Stimulated activated CD4-positive, alpha-beta T cell treated with anti-CD3 and anti-CD28 coated beads, Interleukin-4, amount 100 ng/mL, for 1 hour (primary cell): ENCODE results near the gene EEPD1.

Experiments used
- DNase-seq: peaks from one replicate; pipeline ENCODE4 v3.0.0-alpha.2; 2020

EEPD1 gene

GRCh38 chr7:36262309-36263094, 109.4 kb downstream of the EEPD1 start:
- DNase-seq = no peak

- DNase-seq = no peak
These were observed 110.0 kb downstream of the EEPD1 start for GRCh38 chr7:36263095-36263484.

DNA sequence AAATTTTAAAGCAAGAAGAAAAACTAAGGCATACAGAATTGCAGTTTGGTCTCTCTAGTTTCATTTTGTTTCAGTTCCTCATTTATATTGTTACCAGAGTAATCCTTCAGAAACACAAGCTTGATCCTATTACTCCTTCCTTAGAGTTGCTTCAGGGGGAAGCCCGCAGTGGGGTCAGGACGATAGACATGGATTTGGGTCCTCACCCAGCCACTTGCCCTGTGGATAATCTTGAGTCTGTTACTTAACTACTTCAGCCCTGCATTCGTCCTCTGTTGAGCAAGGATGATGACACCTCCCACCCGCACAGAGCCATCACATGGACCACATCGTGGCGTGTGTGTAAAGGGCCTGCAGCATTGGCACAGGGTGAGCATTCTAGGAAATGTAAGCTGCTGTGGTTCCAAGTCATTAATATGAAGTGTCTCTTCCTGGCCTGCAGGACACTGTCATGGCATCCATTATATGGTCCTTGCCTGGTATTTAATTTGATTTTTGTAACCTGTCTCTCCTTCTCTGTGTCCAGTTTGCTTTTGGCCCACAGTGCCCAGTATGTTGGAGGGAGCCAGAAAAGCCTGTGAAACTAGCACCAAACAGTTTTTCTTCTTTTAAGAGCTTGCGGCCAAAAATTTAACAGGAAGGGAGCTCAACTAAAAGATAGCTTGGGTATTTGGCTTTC, 111.2 kb downstream of the EEPD1 start:
- DNase-seq = no peak

DNA sequence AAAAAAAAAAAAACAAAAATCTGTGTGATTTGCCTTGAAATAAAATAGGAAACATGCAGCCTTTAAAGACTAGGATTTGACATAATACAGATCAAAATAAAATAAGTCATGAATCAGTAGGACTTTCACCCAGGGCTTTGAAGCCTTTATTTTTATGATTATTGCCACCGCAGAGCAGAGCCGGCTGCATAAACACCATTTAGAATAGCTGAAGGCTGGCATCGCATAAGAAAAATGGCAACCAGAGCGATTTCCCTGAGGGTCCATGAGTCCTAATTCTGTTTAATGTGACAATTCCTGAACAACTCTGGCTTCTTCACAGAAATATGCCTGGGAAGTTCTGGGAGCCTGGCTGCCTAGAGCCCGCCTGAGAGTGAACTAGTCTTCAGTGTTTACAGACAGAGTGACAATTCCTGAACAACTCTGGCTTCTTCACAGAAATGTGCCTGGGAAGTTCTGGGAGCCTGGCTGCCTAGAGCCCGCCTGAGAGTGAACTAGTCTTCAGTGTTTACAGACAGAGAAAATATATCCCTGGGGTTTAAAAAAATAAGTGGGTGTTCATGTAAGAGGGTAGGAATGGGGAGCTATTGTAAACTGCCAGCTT, 112.0 kb downstream of the EEPD1 start:
- no peak for DNase-seq

GRCh38 chr7:36265680-36266079, 112.6 kb downstream of the EEPD1 start:
- DNase-seq = no peak

DNA sequence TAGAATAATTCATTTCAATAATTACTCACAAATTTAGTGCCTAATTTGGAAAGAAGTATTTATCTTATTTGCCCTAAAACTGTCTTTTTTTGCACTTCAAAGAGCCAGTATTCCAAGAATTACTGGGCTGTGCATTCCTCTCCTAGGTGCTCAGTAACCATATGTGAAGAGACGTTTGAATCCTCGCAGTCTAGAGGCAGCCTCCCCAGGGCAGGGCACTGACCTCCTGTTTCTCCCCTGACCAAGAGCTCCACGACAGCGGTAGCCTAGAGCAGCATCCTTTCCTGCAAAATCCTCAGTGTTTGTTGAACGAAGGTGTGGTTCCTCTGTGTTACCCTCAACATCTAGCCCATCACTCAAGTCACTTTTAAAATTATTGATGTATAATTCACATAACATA, 113.1 kb downstream of the EEPD1 start:
- DNase-seq = no peak

DNA sequence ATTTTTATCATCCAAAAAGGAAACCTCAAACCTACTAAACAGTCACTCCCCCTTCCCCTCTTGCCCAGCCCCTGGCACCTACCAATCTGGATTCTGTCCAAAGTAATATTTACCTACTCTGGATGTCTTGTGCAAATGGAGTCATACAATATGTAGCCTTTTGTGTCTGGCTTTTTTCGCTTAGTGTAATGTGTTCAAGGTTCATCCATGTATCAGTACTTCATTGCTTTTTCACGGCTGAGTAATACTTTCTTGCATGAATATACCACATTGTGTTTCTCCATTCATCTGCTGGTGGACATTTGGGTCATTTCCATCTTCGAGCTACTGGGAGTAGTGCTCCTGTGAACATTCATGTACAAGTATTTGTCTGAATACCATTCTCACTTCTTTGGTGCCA, 113.6 kb downstream of the EEPD1 start:
- no peak for DNase-seq

- DNase-seq = no peak
These were observed 119.1 kb downstream of the EEPD1 start for GRCh38 chr7:36272211-36272566.

DNA sequence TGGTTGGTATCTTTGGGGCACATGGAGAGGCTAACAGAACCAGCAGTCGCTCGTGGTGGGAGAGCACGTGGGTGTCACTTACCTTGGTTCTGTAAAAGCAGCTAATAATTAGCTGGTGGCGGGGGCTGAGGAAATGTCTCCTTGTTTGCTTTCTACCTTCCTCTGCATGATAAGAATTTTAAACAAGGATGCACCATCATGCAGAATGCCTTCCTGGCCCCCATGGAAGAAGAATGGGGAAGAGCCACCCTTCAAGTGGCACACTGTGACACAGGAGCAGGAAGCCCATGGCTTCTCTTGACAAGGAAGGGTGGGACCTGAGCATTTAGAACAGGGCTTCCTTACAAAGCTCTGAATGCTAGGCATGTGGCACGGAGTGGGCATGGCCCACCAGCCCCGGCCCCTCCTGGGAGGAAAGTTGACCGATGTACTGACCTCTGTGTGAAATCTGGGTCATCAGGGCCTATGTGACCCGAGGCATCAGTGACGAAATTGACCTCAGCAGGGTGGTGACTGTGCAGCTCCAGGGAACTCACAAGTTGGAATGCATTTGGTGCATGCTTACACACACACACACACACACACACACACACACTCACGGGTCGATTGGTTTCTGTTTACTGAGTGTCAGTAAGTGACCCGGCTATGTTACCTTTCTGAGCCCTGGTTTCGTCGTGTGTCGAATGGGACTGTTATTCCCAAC, 119.7 kb downstream of the EEPD1 start:
- DNase-seq = no peak

GRCh38 chr7:36273836-36274235, 120.8 kb downstream of the EEPD1 start:
- DNase-seq = no peak

GRCh38 chr7:36275735-36276284, 122.8 kb downstream of the EEPD1 start:
- DNase-seq = no peak

DNA sequence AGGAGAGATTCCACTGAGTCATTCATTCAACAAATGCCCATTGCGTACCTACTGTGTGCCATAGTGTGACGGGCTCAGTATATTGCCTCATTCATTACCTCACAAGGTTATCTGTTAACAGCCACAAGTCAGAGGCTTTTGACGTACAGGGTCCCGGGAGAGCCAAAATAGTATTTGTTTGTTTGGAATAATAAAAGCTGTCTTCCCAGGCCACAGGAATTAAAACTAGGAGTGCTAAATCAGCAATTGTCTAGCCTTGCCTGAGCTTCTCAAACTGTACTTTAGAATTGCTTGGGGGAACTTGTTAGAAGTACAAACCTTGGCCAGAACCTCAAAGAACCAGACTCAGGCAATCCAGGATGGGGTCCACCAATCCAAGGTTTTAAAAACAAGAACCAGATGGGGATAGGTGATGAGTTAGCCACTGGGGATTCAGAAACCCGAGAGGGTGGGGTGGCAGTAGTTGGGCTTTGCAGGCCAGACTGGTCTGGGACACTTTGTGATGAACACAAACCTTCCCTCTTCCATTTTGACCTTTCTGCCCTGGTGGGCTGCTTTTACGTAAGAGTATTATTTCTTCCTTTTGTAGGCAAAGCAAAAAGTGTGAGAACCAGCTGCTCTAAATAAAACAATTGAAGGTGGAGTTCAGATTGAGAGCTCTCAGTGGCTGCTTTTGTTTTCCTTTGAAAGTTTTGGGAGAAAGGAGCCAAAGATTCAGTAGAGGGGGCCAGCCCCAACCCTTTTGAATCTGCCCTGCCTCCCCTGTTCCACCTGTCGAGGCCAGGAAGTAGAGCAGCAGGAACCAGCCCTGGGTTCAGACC, 123.6 kb downstream of the EEPD1 start:
- DNase-seq = no peak

DNA sequence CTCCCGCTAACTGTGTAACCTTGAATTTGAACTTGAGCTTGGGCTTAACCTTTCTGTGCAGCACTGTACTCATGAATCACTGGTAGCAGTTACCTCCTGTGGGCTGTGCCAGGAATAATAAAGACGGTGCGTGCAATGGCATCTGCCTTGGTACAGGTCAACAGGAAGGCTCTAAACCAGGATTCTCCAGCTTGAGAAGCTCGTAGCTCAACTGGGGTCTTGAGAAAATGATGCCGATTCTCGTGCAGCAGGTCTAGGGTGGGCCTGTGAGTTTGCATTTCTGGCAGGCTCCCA, 124.1 kb downstream of the EEPD1 start:
- no peak for DNase-seq

DNA sequence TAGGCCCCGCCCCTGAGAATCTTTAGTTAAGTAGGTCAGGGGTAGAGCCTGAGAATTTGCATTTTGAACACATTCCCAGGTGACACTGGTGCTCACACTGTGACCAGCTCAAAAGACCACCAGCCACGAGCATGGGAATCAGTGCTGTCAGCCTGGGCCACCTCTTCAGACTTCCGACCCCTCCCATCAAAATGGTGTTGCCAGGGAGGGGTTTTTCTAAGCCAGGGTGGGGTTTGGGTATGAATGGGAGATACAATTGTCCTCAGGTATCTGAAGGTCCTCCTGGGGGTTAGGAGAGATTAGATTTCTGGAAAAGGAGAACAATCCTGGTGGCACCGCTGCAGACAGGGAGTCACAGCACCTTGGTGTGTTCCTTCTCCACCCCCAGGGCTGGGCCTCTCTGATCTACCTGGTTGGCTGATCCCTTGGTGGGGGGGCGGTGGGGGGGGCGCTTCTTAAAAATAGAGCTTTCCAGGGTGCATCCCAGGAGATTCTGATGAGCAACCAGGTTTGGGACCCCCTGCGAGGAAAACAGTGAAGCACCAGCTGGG, 125.1 kb downstream of the EEPD1 start:
- DNase-seq = no peak

DNA sequence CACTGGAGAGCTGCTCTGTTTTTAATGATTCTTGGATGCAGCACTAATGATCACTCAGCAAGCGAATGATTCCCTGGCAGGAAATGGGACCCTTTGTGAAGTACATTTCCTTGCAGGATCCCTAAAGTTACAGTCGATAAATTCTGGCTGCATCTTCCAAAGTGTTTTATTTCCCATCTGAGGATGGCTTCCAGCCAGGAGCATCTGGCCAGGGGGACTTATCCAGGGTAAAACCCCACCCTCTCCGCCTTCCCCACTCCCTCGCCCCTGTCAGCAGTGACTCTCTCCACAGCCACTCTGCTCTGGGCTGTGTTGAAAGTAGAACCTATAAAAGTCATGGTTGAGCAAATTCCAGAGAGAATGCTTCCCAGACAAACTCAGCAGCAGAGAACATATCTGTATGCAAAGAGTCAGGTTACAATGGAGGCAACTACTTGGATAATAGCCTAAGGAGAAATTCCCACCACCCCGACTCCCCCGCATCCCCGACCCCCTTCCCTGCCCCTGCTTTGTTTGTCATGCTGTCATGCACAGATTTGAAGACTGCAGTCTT, 125.6 kb downstream of the EEPD1 start:
- no peak for DNase-seq

- no peak for DNase-seq
These were observed 126.3 kb downstream of the EEPD1 start for GRCh38 chr7:36279200-36279925.

DNA sequence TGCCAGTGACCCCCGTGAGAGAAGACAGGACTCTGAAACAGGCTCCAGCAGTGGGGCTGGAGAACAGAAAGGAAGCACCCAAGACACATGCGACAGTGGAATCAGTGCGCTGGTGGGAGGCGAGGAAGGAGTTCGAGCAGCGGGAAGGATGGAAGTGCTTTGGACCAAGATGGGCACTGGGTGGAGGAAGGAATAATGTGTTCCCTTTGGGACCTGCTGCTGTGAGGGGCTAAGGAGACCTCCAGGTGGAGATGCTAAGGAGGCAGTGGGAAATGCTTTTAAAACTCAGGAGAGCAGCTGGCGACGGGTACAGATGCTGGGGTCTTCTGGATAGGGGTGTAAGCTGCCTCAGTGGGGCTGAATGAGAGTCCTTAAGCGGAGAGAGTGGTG, 126.9 kb downstream of the EEPD1 start:
- DNase-seq = no peak

DNA sequence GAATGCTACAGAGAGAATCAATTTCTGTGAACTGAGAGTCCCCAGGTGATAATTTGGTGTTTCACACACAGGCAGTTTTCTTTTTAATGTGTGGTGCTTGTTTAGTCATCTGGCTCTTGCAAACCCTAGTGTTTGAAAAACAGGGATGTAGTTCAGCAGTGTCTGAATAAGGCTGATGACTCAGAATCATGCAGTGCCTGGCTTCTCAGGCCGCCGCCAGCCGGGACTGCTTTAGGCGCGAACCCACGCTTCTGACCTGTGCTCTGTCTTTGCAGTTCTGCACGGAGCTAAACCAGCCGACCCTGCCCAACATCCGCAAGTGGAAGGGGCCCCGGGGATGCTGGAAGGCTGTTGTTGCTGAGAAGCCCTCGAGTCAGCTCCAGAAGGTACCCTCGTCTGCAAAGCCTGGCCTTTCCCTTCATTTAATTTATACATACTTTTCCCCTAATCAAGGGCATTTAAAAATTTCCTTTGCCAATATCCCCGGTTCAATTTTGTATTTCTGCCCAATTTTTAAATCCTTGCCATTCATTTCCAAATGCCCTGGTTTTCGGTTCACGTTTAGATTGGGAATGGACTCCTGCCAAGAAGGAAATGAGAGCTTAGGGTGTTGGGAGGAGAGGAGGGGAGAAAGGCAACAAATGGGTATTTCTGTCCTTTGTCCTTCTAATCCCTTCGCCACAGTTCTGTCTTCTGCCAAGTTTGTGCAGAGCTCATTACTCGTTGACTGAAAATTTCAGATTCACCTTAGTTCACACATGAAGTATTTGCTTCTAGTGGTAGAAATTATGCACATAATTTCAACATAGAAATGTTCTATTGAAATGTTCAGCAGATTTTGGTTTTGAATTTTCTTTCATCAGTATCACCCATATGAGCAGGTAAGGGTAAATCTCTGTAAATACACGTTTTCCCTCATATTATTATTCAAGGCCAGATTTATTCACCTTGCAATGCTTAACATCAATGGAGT, 128.1 kb downstream of the EEPD1 start:
- no peak for DNase-seq

GRCh38 chr7:36281945-36282717, 129.1 kb downstream of the EEPD1 start:
- no peak for DNase-seq
